HG03108 (cell line): Measurements from ENCODE around the gene ASB9.
"Not testable (repeated sequence)": the region's sequence is repeated elsewhere in the genome, so short reads cannot be mapped to it uniquely, and the experiment has no call there.

Experiments used
- ATAC-seq: cut with Tn5 transposase; IDR thresholded peaks from one replicate; pipeline ENCODE4 v1.9.1; 2021; ENCODE audit warnings: moderate library complexity; ENCODE audit not compliant: unreplicated experiment

ASB9 gene

GRCh38 chrX:15242899-15243555 lies 26.9 kb downstream of the ASB9 start:
- ATAC-seq, result no peak

DNA sequence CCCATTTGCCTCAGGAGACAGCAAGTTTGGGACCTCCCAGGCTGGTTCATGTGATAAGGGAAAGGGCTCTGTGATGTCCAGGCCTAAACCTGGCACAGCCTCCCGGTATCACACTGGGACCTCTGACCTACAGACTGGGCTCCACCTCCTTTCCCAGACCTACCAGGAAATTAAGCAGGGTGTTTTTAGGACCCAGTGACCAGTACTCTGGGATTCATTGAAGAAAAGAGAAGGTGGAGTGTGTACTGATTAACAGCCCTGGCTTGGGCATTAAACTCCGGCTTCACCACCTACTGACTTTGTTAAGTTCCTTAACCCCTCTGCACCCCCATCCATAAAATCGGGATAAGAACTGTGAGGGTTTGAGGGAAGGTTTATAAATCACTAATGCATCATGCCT lies 28.6 kb downstream of the ASB9 start:
- ATAC-seq, result no peak

GRCh38 chrX:15240414-15240813 lies 29.5 kb downstream of the ASB9 start:
- no peak for ATAC-seq

GRCh38 chrX:15236146-15236545 lies 33.7 kb downstream of the ASB9 start:
- no peak for ATAC-seq

DNA sequence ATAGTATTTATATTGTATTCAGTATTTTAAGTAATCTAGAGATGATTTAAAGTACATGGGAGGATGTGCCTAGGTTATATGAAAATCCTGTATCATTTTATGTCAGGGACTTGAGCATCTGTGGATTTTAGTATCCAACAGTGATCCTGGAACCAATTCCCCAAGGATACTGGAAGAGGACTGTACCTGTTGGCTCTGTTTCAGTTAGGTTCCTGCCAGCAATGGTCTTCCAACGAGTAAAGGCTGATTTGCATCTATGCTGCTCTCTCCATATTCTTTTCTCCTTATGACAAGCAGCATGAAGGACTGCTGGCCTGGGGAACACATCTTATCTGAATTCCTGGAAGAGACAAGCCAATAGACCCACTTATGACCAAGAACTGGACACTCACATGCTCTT lies 34.9 kb downstream of the ASB9 start:
- ATAC-seq, result no peak

GRCh38 chrX:15233416-15234015 lies 36.4 kb downstream of the ASB9 start:
- ATAC-seq, result no peak

DNA sequence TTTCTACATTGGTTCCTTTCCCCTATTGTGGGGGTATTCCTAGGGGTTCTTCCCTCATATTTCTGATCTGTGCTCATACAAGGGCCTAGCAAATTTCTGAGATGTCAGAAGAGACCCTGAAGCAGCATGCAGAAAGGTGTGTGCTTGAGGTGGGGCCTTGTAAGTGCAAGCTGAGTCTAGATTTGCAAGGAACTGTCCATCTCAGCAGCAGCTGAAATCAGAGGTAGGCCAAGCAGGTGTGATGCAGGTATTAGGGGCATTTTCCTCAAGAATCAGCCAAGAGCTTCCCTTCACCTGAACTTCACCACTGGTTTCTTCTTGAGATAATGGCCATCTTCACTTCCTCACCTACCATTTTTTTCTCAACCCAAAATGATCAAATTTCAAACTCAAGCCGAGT lies 45.1 kb downstream of the ASB9 start:
- ATAC-seq, result no peak

GRCh38 chrX:15221321-15221720 lies 48.6 kb downstream of the ASB9 start:
- no peak for ATAC-seq

DNA sequence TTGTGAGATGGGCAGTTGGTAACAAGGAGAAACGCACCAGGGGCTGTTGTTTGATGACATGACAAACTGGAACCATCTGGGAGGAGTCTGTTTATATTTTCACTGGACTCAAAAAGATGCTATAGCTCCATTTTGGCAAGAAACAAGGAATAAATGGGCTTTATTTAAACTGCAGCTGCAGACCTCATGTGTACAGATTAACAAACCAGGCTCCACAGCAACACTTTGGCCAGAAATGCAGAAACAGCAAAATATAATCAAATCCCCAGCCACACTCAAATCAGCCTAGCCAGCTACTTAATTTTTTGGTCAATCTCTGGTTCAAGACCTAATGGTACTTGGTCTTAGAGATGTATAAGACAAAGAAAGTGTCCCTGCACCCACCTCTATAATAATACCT lies 52.7 kb downstream of the ASB9 start:
- ATAC-seq, result no peak

GRCh38 chrX:15216280-15216679 lies 53.6 kb downstream of the ASB9 start:
- no peak for ATAC-seq

GRCh38 chrX:15215366-15215765 lies 54.5 kb downstream of the ASB9 start:
- ATAC-seq, result no peak

GRCh38 chrX:15214588-15214987 lies 55.3 kb downstream of the ASB9 start:
- no peak for ATAC-seq

- ATAC-seq, result no peak
These were observed 60.8 kb downstream of the ASB9 start for GRCh38 chrX:15209096-15209495.

GRCh38 chrX:15207994-15208393 lies 61.9 kb downstream of the ASB9 start:
- no peak for ATAC-seq

GRCh38 chrX:15207384-15207783 lies 62.5 kb downstream of the ASB9 start:
- ATAC-seq, result no peak

DNA sequence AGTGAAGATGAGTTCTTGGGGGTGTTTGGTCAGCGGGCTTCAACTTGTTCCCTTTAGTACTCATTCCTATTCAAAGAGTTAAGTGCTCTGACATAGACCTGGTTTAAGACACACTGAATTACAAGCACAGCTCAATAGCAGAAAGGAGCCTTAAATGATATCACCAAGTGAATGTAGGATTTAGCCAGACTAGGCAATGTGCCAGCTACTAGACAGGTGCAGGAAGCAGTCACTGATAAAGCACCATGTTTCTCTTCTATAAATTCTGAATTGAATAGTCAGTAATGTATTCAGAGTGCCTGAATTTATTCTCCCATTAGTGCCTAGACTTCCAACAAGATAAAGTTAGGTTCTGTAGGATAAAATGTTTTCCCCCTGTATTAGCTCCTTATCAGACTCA lies 63.6 kb downstream of the ASB9 start:
- ATAC-seq, result no peak

DNA sequence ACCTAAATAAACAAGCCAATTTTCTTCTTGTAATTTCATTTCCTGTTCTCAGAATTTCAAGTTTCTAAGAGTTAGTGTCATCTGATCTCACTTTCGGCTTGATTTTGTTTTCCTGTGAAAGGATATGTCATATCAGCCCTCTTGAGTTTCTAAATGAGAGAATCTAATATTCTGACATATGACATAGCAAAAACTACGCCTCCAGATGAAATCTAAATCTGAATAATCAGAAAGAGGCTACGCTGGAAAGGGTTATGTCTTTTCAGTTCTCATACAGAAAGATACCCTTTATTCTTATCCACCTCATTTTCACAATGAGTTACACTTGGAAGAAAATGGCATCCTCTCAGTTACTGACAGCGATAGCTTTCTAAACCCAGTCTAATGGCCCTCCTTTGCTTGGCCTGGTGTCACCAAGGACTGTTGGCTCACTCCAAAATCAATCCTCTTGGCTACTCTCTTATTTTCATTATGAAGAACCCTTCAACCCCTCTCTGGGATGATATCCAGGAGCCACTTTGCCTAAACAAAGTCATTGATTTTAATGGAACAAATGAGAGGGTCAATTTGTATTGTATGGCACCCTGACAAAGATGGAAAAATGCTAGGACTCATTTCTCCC lies 65.6 kb downstream of the ASB9 start:
- peak; percentile 79 for ATAC-seq

- no peak for ATAC-seq
These were observed 66.2 kb downstream of the ASB9 start for GRCh38 chrX:15203694-15204093.

- peak; percentile 32 for ATAC-seq
These were observed 67.3 kb downstream of the ASB9 start for GRCh38 chrX:15202454-15203177.

- no peak for ATAC-seq
These were observed 69.0 kb downstream of the ASB9 start for GRCh38 chrX:15200871-15201270.

GRCh38 chrX:15198608-15199202 lies 71.2 kb downstream of the ASB9 start:
- not testable (repeated sequence) for ATAC-seq
